SK-N-SH treated with all-trans-retinoic acid at 6 μM for 48 hours (cell line): ENCODE results near the gene RAD51B.

Experiments
- ATAC-seq: fragments of 200-7000 bp; cut with Tn5 transposase; 3 replicates; pipeline ENCODE4 v1.9.1; 2020; ENCODE audit warnings: mild to moderate bottlenecking, moderate library complexity
- ARNTL ChIP-seq: fragments of 450-650 bp; formaldehyde crosslinking; IDR thresholded peaks from 2 replicates; pipeline ENCODE4 v1.5.0; 2020; ENCODE audit warnings: low read depth, mild to moderate bottlenecking, moderate library complexity, borderline replicate concordance
- BACH2 ChIP-seq: fragments of 250-450 bp; sonication (Bioruptor Pico); IDR thresholded peaks from 2 replicates; pipeline ENCODE4 v1.9.0; 2021; ENCODE audit warnings: mild to moderate bottlenecking, borderline replicate concordance
- CREB5 ChIP-seq: fragments of 250-450 bp; sonication (Bioruptor Pico); IDR thresholded peaks from 2 replicates; pipeline ENCODE4 v1.5.1; 2020; ENCODE audit warnings: low read depth, mild to moderate bottlenecking, moderate library complexity
- CSDC2 ChIP-seq: fragments of 250-450 bp; sonication (Bioruptor Pico); IDR thresholded peaks from 2 replicates; pipeline ENCODE4 v1.5.0; 2020; ENCODE audit warnings: mild to moderate bottlenecking, moderate library complexity
- ESRRG ChIP-seq: fragments of 250-450 bp; sonication (Bioruptor Pico); IDR thresholded peaks from 2 replicates; pipeline ENCODE4 v1.6.1; 2021; ENCODE audit warnings: mild to moderate bottlenecking
- GLIS3 ChIP-seq: fragments of 250-450 bp; sonication (Bioruptor Pico); IDR thresholded peaks from 2 replicates; pipeline ENCODE4 v1.5.0; 2020; ENCODE audit warnings: mild to moderate bottlenecking, moderate library complexity
- ISL1 ChIP-seq: fragments of 250-450 bp; sonication (Bioruptor Pico); IDR thresholded peaks from 2 replicates; pipeline ENCODE4 v2.1.2; 2022; ENCODE audit warnings: mild to moderate bottlenecking, moderate library complexity
- POU6F1 ChIP-seq: fragments of 250-450 bp; sonication (Bioruptor Pico); IDR thresholded peaks from 2 replicates; pipeline ENCODE4 v1.8.0; 2021; ENCODE audit warnings: low read depth, mild to moderate bottlenecking, moderate library complexity, borderline replicate concordance
- PPARA ChIP-seq: fragments of 250-450 bp; sonication (Bioruptor Pico); IDR thresholded peaks from 2 replicates; pipeline ENCODE4 v1.5.0; 2020; ENCODE audit warnings: mild to moderate bottlenecking, borderline replicate concordance
- RARB ChIP-seq: fragments of 250-450 bp; sonication (Bioruptor Pico); IDR thresholded peaks from 2 replicates; pipeline ENCODE4 v1.8.0; 2021; ENCODE audit warnings: mild to moderate bottlenecking, moderate library complexity
- TCF4 ChIP-seq: fragments of 250-450 bp; sonication (Bioruptor Pico); IDR thresholded peaks from 2 replicates; pipeline ENCODE4 v1.8.0; 2021; ENCODE audit warnings: mild to moderate bottlenecking, moderate library complexity, borderline replicate concordance
- TOX ChIP-seq: fragments of 250-450 bp; sonication (Bioruptor Pico); IDR thresholded peaks from 2 replicates; pipeline ENCODE4 v1.8.0; 2021; ENCODE audit warnings: mild to moderate bottlenecking, moderate library complexity, borderline replicate concordance
- ZFP3 ChIP-seq: fragments of 250-450 bp; sonication (Bioruptor Pico); IDR thresholded peaks from 2 replicates; pipeline ENCODE4 v1.5.0; 2020; ENCODE audit warnings: mild to moderate bottlenecking, moderate library complexity
- ZFP30 ChIP-seq: fragments of 450-650 bp; formaldehyde crosslinking; IDR thresholded peaks from 2 replicates; pipeline ENCODE4 v1.5.0; 2022; ENCODE audit warnings: mild to moderate bottlenecking, moderate library complexity
- ZNF565 ChIP-seq: fragments of 450-650 bp; formaldehyde crosslinking; conservative IDR thresholded peaks from 2 replicates; pipeline ENCODE4 v1.5.0; 2020; ENCODE audit warnings: low read depth, mild to moderate bottlenecking, moderate library complexity
- ZNF70 ChIP-seq: fragments of 450-650 bp; formaldehyde crosslinking; IDR thresholded peaks from 2 replicates; pipeline ENCODE4 v1.5.0; 2020; ENCODE audit warnings: mild to moderate bottlenecking, moderate library complexity
- ZNF8 ChIP-seq: fragments of 450-650 bp; formaldehyde crosslinking; IDR thresholded peaks from 2 replicates; pipeline ENCODE4 v1.5.0; 2020; ENCODE audit warnings: mild to moderate bottlenecking, moderate library complexity
- TF ChIP-seq, protein P1 (sequence below): fragments of 250-450 bp; sonication (Bioruptor Pico); IDR thresholded peaks from 2 replicates; pipeline ENCODE4 v1.5.0; 2020; ENCODE audit warnings: mild to moderate bottlenecking, moderate library complexity
- TF ChIP-seq, protein P2 (sequence below): fragments of 250-450 bp; sonication (Bioruptor Pico); IDR thresholded peaks from 2 replicates; pipeline ENCODE4 v1.8.0; 2020; ENCODE audit warnings: mild to moderate bottlenecking, moderate library complexity, borderline replicate concordance
- TF ChIP-seq, protein P3 (sequence below): fragments of 250-450 bp; sonication (Bioruptor Pico); IDR thresholded peaks from 2 replicates; pipeline ENCODE4 v1.5.1; 2021; ENCODE audit warnings: mild to moderate bottlenecking, moderate library complexity

RAD51B gene

GRCh38 chr14:68397822-68398221 lies 578.2 kb downstream of the RAD51B start (continued):
- TF ChIP-seq, protein P1, sequence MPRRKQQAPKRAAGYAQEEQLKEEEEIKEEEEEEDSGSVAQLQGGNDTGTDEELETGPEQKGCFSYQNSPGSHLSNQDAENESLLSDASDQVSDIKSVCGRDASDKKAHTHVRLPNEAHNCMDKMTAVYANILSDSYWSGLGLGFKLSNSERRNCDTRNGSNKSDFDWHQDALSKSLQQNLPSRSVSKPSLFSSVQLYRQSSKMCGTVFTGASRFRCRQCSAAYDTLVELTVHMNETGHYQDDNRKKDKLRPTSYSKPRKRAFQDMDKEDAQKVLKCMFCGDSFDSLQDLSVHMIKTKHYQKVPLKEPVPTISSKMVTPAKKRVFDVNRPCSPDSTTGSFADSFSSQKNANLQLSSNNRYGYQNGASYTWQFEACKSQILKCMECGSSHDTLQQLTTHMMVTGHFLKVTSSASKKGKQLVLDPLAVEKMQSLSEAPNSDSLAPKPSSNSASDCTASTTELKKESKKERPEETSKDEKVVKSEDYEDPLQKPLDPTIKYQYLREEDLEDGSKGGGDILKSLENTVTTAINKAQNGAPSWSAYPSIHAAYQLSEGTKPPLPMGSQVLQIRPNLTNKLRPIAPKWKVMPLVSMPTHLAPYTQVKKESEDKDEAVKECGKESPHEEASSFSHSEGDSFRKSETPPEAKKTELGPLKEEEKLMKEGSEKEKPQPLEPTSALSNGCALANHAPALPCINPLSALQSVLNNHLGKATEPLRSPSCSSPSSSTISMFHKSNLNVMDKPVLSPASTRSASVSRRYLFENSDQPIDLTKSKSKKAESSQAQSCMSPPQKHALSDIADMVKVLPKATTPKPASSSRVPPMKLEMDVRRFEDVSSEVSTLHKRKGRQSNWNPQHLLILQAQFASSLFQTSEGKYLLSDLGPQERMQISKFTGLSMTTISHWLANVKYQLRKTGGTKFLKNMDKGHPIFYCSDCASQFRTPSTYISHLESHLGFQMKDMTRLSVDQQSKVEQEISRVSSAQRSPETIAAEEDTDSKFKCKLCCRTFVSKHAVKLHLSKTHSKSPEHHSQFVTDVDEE (CRISPR knock-in tag) = peak; percentile 91
- TF ChIP-seq TOX (CRISPR knock-in tag) (no peak), ESRRG (CRISPR knock-in tag) (no peak), BACH2 (no peak), TCF4 (peak; percentile 90), ARNTL (CRISPR knock-in tag) (no peak), ISL1 (CRISPR knock-in tag) (peak; percentile 65), CSDC2 (no peak), ZFP30 (no peak)

GRCh38 chr14:68398370-68398769 lies 578.8 kb downstream of the RAD51B start:
- no peak for TF ChIP-seq ZNF565 (CRISPR knock-in tag)
- no peak for TF ChIP-seq ISL1 (CRISPR knock-in tag)
- TF ChIP-seq, protein P2, sequence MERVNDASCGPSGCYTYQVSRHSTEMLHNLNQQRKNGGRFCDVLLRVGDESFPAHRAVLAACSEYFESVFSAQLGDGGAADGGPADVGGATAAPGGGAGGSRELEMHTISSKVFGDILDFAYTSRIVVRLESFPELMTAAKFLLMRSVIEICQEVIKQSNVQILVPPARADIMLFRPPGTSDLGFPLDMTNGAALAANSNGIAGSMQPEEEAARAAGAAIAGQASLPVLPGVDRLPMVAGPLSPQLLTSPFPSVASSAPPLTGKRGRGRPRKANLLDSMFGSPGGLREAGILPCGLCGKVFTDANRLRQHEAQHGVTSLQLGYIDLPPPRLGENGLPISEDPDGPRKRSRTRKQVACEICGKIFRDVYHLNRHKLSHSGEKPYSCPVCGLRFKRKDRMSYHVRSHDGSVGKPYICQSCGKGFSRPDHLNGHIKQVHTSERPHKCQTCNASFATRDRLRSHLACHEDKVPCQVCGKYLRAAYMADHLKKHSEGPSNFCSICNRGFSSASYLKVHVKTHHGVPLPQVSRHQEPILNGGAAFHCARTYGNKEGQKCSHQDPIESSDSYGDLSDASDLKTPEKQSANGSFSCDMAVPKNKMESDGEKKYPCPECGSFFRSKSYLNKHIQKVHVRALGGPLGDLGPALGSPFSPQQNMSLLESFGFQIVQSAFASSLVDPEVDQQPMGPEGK (CRISPR knock-in tag) = no peak
- no peak for TF ChIP-seq ZFP3 (CRISPR knock-in tag)
- TF ChIP-seq ARNTL (CRISPR knock-in tag) = no peak
- TF ChIP-seq ZFP30 = no peak
- TF ChIP-seq TOX (CRISPR knock-in tag) = no peak
- no peak for TF ChIP-seq ESRRG (CRISPR knock-in tag)
- no peak for ATAC-seq

DNA sequence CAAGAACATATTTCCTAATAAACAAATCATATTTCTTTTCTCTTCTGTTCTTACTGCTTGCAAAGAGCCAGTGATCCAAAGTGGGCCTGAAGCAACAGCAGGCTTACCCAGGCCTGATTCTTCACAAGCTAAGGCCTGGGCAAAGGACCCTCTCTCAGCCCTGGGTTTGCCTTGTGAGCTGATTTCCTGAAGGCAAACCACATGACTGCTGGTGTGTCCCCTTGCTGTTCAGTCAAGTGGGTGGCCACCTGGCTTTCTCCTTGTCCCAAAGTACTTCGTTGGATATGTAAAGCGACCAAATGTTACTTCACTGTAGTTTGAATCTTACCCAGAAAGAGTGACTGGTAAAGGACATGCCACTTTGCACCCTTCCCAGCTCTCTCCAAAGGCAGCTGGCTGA lies 580.4 kb downstream of the RAD51B start:
- ATAC-seq = no peak
- TF ChIP-seq CREB5 (no peak), POU6F1 (CRISPR knock-in tag) (no peak), PPARA (CRISPR knock-in tag) (no peak), GLIS3 (CRISPR knock-in tag) (no peak), ZNF8 (CRISPR knock-in tag) (no peak)
- TF ChIP-seq, protein P3, sequence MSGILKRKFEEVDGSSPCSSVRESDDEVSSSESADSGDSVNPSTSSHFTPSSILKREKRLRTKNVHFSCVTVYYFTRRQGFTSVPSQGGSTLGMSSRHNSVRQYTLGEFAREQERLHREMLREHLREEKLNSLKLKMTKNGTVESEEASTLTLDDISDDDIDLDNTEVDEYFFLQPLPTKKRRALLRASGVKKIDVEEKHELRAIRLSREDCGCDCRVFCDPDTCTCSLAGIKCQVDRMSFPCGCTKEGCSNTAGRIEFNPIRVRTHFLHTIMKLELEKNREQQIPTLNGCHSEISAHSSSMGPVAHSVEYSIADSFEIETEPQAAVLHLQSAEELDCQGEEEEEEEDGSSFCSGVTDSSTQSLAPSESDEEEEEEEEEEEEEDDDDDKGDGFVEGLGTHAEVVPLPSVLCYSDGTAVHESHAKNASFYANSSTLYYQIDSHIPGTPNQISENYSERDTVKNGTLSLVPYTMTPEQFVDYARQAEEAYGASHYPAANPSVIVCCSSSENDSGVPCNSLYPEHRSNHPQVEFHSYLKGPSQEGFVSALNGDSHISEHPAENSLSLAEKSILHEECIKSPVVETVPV = no peak

DNA sequence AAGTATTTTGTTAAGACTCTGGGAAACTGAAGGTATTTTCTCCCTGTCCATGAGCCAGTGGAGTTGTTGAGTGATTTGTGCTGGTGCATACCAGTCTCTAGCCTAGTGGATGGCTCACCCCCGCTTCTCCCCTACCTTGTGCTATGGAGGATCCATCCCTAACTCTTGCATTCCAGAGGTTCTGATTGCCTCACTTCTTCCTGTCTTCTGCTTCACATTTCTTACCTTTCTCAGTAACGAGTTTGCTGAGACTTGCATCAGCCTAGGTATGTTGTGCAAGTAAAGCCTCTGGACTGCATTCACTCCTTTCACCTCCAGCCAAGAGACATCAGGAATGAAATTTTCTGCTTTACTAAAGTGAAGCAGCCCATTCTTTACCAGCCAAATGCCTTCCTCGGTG lies 581.7 kb downstream of the RAD51B start:
- TF ChIP-seq ISL1 (CRISPR knock-in tag) (no peak), CSDC2 (no peak), TCF4 (no peak), CREB5 (no peak), ZNF70 (CRISPR knock-in tag) (no peak), ZNF565 (CRISPR knock-in tag) (no peak), RARB (CRISPR knock-in tag) (no peak), ESRRG (CRISPR knock-in tag) (no peak), ZFP3 (CRISPR knock-in tag) (no peak), TOX (CRISPR knock-in tag) (no peak), ZFP30 (no peak), ARNTL (CRISPR knock-in tag) (no peak), POU6F1 (CRISPR knock-in tag) (no peak)
- no peak for ATAC-seq
